Measurements from ENCODE around the gene HERC4. TPM values are rescaled to one million over a fixed set of nuclear protein-coding genes. Genes with fewer than 3 reads are reported as not detected.

The HERC4 gene, protein sequence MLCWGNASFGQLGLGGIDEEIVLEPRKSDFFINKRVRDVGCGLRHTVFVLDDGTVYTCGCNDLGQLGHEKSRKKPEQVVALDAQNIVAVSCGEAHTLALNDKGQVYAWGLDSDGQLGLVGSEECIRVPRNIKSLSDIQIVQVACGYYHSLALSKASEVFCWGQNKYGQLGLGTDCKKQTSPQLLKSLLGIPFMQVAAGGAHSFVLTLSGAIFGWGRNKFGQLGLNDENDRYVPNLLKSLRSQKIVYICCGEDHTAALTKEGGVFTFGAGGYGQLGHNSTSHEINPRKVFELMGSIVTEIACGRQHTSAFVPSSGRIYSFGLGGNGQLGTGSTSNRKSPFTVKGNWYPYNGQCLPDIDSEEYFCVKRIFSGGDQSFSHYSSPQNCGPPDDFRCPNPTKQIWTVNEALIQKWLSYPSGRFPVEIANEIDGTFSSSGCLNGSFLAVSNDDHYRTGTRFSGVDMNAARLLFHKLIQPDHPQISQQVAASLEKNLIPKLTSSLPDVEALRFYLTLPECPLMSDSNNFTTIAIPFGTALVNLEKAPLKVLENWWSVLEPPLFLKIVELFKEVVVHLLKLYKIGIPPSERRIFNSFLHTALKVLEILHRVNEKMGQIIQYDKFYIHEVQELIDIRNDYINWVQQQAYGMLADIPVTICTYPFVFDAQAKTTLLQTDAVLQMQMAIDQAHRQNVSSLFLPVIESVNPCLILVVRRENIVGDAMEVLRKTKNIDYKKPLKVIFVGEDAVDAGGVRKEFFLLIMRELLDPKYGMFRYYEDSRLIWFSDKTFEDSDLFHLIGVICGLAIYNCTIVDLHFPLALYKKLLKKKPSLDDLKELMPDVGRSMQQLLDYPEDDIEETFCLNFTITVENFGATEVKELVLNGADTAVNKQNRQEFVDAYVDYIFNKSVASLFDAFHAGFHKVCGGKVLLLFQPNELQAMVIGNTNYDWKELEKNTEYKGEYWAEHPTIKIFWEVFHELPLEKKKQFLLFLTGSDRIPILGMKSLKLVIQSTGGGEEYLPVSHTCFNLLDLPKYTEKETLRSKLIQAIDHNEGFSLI
- total RNA-seq (2014; rRNA removed) (57.4 and 74.4 TPM in 2 replicates), Bru-seq, nascent RNA (percentile 98 among the genes with signal in this experiment), BruChase-seq, experiment 1, labeled RNA remaining after a 6-hour chase (percentile 96 among the genes with signal in this experiment), BruChase-seq, experiment 2, labeled RNA remaining after a 2-hour chase (percentile 98 among the genes with signal in this experiment)
- long read RNA-seq, full-length matches to known transcripts, result 92 of 186 reads
- long read RNA-seq, partial matches to known transcripts, result 31 of 186 reads
- long read RNA-seq, other reads (novel, unspliced or antisense), result 63 of 186 reads

DNA sequence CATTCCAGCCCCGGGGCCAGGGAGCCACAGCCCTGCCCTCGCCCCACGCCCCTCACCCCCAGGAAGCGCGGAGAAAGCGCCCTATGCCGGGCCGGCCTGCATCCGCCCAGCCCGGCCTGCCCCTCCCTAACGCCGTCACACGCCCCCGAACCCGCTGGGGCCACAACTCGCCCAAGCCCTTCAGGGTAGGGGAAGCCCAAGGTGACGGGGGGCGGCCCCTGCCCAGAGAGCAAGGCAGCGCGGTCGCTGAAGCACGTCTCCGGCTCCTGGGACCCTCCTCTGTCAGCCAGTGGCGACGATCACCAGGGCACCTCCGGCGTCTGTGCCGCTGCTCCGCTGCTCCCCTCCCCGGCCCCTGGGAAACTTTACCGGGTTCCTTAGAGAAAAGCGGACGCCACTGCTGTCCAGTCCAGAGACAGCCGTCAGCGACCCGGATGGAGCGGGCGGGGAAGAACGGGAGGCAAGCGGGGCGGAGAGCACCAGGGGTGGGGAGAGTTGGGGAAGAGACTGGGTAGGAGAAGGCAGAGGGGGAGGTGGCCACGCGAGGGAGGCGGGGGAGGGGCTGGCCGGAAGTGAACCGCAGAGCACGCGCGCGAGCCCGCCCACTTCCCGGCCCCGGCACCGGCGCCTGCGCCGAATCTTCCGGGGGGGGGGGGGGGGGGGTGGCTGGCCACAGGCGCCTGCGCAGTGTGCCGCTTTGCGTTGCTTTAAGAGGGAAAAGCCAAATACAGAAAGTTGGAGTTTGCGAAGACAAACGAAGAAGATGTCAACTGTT, at the start of gene HERC4:
Gene HERC4, minus strand, starts transcription at position 509 of the 775 bp plus-strand sequence. CDS start 2,175 bp downstream, outside the sequence.
- H3F3A ChIP-seq (ENCODE audit: low read length, unreplicated experiment), result no peaks in the 10 kb centered on the region
- POLR2A ChIA-PET (ENCODE audit: unreplicated experiment), result interaction anchor here (0.6 to 0.7 kb wide), 2 partner anchors 43 to 138 kb away, joined by 3 read pairs; no protein-coding TSS in a partner anchor
- H4K20me1 ChIP-seq (ENCODE audit: low read length), result peaks cover 38% of the 10 kb centered on the region
- peak within 1 kb of the TSS; percentile 87 for H3K27ac ChIP-seq (ENCODE audit: low read length)
- peak within 1 kb of the TSS; percentile 92 for H3K9ac ChIP-seq (ENCODE audit: low read length)
- no peaks in the 10 kb centered on the region for H3K9me2 ChIP-seq (replicated peaks; ENCODE audit: low read length)
- peaks cover 21% of the 10 kb centered on the region for H3K4me1 ChIP-seq (ENCODE audit: insufficient read depth, low read length)
- H3K27me3 ChIP-seq (ENCODE audit: low read length), result no peaks in the 10 kb centered on the region
- DNase-seq, result peak; percentile 97
- ATAC-seq, result peak; percentile 86
- peak within 1 kb of the TSS; percentile 91 for H2AFZ ChIP-seq (ENCODE audit: low read length)
- BruUV-seq (replicated peaks), result no TSS peak
- intact Hi-C loops (cut with micrococcal nuclease), result loop anchor here (2.0 kb wide), 1 partner anchor 190 kb away; the partner anchor contains the start of gene SIRT1
- H3K9me3 ChIP-seq (ENCODE audit: low read length), result no peaks in the 10 kb centered on the region
- H3K36me3 ChIP-seq (ENCODE audit: low read depth, low read length), result peaks cover 24% of the 10 kb centered on the region
- peaks cover 54% of the 10 kb centered on the region for H3K79me2 ChIP-seq (ENCODE audit: low read length)
- TF ChIP-seq EZH2phosphoT487 (IDR thresholded peaks at IDR 0.05; ENCODE audit: borderline replicate concordance, low read length) (no peak), EZH2 (IDR thresholded peaks at IDR 0.05; ENCODE audit: low read length, unreplicated experiment) (no peak)
- TF ChIP-seq, protein P1, sequence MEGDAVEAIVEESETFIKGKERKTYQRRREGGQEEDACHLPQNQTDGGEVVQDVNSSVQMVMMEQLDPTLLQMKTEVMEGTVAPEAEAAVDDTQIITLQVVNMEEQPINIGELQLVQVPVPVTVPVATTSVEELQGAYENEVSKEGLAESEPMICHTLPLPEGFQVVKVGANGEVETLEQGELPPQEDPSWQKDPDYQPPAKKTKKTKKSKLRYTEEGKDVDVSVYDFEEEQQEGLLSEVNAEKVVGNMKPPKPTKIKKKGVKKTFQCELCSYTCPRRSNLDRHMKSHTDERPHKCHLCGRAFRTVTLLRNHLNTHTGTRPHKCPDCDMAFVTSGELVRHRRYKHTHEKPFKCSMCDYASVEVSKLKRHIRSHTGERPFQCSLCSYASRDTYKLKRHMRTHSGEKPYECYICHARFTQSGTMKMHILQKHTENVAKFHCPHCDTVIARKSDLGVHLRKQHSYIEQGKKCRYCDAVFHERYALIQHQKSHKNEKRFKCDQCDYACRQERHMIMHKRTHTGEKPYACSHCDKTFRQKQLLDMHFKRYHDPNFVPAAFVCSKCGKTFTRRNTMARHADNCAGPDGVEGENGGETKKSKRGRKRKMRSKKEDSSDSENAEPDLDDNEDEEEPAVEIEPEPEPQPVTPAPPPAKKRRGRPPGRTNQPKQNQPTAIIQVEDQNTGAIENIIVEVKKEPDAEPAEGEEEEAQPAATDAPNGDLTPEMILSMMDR (conservative IDR thresholded peaks at IDR 0.05; ENCODE audit: low read depth, low read length), result no peak
- CTCF ChIA-PET, result no interaction called here
- H3K4me2 ChIP-seq (ENCODE audit: low read length), result peak within 1 kb of the TSS; percentile 81
- H3K4me3 ChIP-seq (ENCODE audit: low read length), result peak within 1 kb of the TSS; percentile 87

DNA sequence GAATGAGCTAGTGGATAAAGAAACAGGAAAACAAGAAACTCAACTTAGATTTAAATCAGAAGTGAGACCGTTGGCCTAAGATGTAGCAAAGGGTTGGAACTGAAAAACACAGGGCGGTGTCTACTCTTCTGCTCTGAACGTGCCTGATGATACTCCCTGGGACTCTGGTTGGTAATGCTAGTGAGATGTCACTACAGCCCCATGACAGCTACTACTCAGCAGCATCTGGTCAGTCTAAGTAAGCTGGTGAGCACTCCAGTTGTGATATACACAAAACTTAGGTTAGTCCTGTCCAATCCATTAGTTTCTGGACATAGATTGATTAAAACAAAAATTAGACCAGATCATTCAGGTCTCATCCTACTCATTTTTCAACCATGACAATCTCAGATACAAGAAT, 49.6 kb upstream of the HERC4 start:
- H3K27ac ChIP-seq (ENCODE audit: low read length), result peak overlapping the region; percentile 52
- ATAC-seq (no peak), DNase-seq (no peak)
- H3K9me3 ChIP-seq (ENCODE audit: low read length), result no peaks in the 10 kb centered on the region
- CTCF ChIA-PET, result no interaction called here
- no peaks in the 10 kb centered on the region for H3K9me2 ChIP-seq (replicated peaks; ENCODE audit: low read length)
- no peaks in the 10 kb centered on the region for H4K20me1 ChIP-seq (ENCODE audit: low read length)
- no peaks in the 10 kb centered on the region for H3F3A ChIP-seq (ENCODE audit: low read length, unreplicated experiment)
- POLR2A ChIA-PET (ENCODE audit: unreplicated experiment), result no interaction called here
- no peak overlapping the region for H2AFZ ChIP-seq (ENCODE audit: low read length)
- no peak overlapping the region for H3K9ac ChIP-seq (ENCODE audit: low read length)
- H3K36me3 ChIP-seq (ENCODE audit: low read depth, low read length), result no peaks in the 10 kb centered on the region
- TF ChIP-seq EZH2 (IDR thresholded peaks at IDR 0.05; ENCODE audit: low read length, unreplicated experiment) (no peak), EZH2phosphoT487 (IDR thresholded peaks at IDR 0.05; ENCODE audit: borderline replicate concordance, low read length) (no peak)
- TF ChIP-seq, protein P1 (conservative IDR thresholded peaks at IDR 0.05; ENCODE audit: low read depth, low read length), result no peak
- intact Hi-C loops (cut with micrococcal nuclease), result no loop called here
- no peaks in the 10 kb centered on the region for H3K79me2 ChIP-seq (ENCODE audit: low read length)
- no peak overlapping the region for H3K4me3 ChIP-seq (ENCODE audit: low read length)
- peaks cover 18% of the 10 kb centered on the region for H3K4me1 ChIP-seq (ENCODE audit: insufficient read depth, low read length)
- H3K4me2 ChIP-seq (ENCODE audit: low read length), result no peak overlapping the region; the same call in 1 of the 2 replicates
- BruUV-seq (replicated peaks), result no TSS peak
- H3K27me3 ChIP-seq (ENCODE audit: low read length), result no peaks in the 10 kb centered on the region

All from PC-3 (cell line).